ENCODE data around the gene UTP25. TPM values are rescaled to one million over a fixed set of nuclear protein-coding genes. Genes with fewer than 3 reads are reported as not detected.

UTP25 gene
- total and polyA plus RNA-seq, 2 of the 4 experiments (the other 2 are of a cell fraction) = 7.1 to 17.4 TPM

DNA sequence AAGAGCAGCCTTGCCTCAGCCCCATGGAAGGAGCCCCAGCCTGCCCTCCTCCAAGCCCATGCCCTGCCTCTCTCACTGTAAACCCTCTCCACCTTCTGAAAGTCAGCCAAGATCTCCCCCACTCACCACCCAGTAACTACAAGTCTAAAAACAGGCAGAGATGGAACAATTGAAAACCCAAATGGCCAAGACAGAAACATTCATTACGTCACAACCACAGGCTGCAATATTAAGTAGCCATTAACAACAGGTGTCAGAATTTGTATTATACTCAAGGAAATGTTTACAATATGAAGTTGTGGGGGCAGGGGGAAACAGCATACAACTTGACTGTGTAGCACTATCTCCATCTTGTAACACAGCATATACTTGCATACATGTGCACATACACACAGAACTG, 24.2 kb upstream of the UTP25 start:
- no TSS peak for BruUV-seq (replicated peaks)
- intact Hi-C loops (cut with micrococcal nuclease) = no loop called here
- no peak overlapping the region for H3K56ac ChIP-seq (ENCODE audit: extremely low read depth, insufficient read depth, low read length)

More for the DNA sequence above, 24.2 kb upstream of the UTP25 start:
- no peak overlapping the region for H2BK120ac ChIP-seq (ENCODE audit: low read depth, low read length)
- in situ Hi-C loops (cut with MboI; ENCODE audit: low sequenced_read_pairs) = no loop called here
- no peak overlapping the region for H2AFZ ChIP-seq (replicated peaks; ENCODE audit: low read length, poor library complexity)
- H4K20me1 ChIP-seq (ENCODE audit: insufficient read depth, low read length) = no peaks in the 10 kb centered on the region
- H3K9me1 ChIP-seq (ENCODE audit: insufficient read depth, low read length) = peaks cover 3% of the 10 kb centered on the region; the same call in 1 of the 2 replicates
- no peak for TF ChIP-seq MXI1 (IDR thresholded peaks at IDR 0.05; ENCODE audit: borderline replicate concordance, low read depth, low read length)
- TF ChIP-seq, protein P1, sequence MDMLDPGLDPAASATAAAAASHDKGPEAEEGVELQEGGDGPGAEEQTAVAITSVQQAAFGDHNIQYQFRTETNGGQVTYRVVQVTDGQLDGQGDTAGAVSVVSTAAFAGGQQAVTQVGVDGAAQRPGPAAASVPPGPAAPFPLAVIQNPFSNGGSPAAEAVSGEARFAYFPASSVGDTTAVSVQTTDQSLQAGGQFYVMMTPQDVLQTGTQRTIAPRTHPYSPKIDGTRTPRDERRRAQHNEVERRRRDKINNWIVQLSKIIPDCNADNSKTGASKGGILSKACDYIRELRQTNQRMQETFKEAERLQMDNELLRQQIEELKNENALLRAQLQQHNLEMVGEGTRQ (IDR thresholded peaks at IDR 0.05; ENCODE audit: low read depth, low read length) = no peak
- no peak for TF ChIP-seq BHLHE40 (IDR thresholded peaks at IDR 0.05; ENCODE audit: low read depth, low read length)
- TF ChIP-seq SMC3 (IDR thresholded peaks at IDR 0.05; ENCODE audit: low read depth, low read length) = no peak
- no peak for TF ChIP-seq RAD21 (IDR thresholded peaks at IDR 0.05; ENCODE audit: low read length)
- TF ChIP-seq RCOR1 (IDR thresholded peaks at IDR 0.05; ENCODE audit: insufficient replicate concordance, low read length) = no peak
- TF ChIP-seq ELK1 (IDR thresholded peaks at IDR 0.05; ENCODE audit: borderline replicate concordance, low read depth, low read length) = no peak
- TF ChIP-seq MAFK (IDR thresholded peaks at IDR 0.05; ENCODE audit: low read depth, low read length) = no peak
- TF ChIP-seq MAZ (IDR thresholded peaks at IDR 0.05; ENCODE audit: borderline replicate concordance, low read depth, low read length) = no peak
- TF ChIP-seq CEBPB (IDR thresholded peaks at IDR 0.05; ENCODE audit: low read depth, low read length) = no peak
- TF ChIP-seq CTCF (conservative IDR thresholded peaks at IDR 0.05; ENCODE audit: low read depth, low read length) = no peak
- no peak for TF ChIP-seq RFX5 (IDR thresholded peaks at IDR 0.05; ENCODE audit: low read depth, low read length)
- no peak for TF ChIP-seq FOS (IDR thresholded peaks at IDR 0.05; ENCODE audit: low read depth, low read length)
- TF ChIP-seq POLR2A (IDR thresholded peaks at IDR 0.05; ENCODE audit: low read depth, low read length) = no peak
- TF ChIP-seq CHD1 (IDR thresholded peaks at IDR 0.05; ENCODE audit: low read depth, low read length) = no peak
- TF ChIP-seq NFE2L2 (IDR thresholded peaks at IDR 0.05; ENCODE audit: low read depth, low read length) = no peak
- H3K79me1 ChIP-seq (ENCODE audit: low read depth in 1 of 2, low read length in 2 of 2) = no peaks in the 10 kb centered on the region
- H3K27me3 ChIP-seq (ENCODE audit: control insufficient read depth, insufficient read depth, low read length) = peaks cover 2% of the 10 kb centered on the region
- DNase-seq = no peak
- WGBS, 2 experiments (ENCODE audit: extremely low coverage in 2 of 2, insufficient read length in 1 of 2) = no CpG with 5 or more reads among the region's 1 CpG
- ATAC-seq (ENCODE audit: low read depth) = no peak
- no peak overlapping the region for H3K4ac ChIP-seq (ENCODE audit: low read depth, low read length)
- no peak overlapping the region for H3K14ac ChIP-seq (replicated peaks; ENCODE audit: low read depth, low read length)
- no peak overlapping the region for H3K4me2 ChIP-seq (ENCODE audit: low read depth, low read length)
- no peak overlapping the region for H4K8ac ChIP-seq (ENCODE audit: low read depth in 2 of 2, low read length in 2 of 2)
- H3K27ac ChIP-seq (ENCODE audit: insufficient read depth, low read length) = no peak overlapping the region
- H3K4me1 ChIP-seq (ENCODE audit: control insufficient read depth, insufficient read depth, low read length) = peaks cover 5% of the 10 kb centered on the region; the same call in 1 of the 2 replicates
- H3K18ac ChIP-seq (ENCODE audit: low read depth, low read length) = no peak overlapping the region
- no peak overlapping the region for H2BK5ac ChIP-seq (ENCODE audit: low read depth, low read length, poor library complexity, severe bottlenecking)
- dilution Hi-C loops (cut with HindIII; ENCODE audit: low sequenced_read_pairs, unreplicated experiment) = loop anchor here (25.0 kb wide), 1 partner anchor 184 kb away; no protein-coding TSS in a partner anchor
- no peak overlapping the region for H2BK15ac ChIP-seq (ENCODE audit: low read depth, low read length)
- ChIA-PET CTCF (no interaction called here), POLR2A (ENCODE audit: unreplicated experiment) (no interaction called here)
- no peaks in the 10 kb centered on the region for H3K36me3 ChIP-seq (ENCODE audit: control insufficient read depth, insufficient read depth, low read length)
- H2BK20ac ChIP-seq (ENCODE audit: low read depth, low read length) = no peak overlapping the region
- H4K91ac ChIP-seq (ENCODE audit: insufficient read depth, low read depth, low read length) = no peak overlapping the region
- H3K9me3 ChIP-seq (ENCODE audit: control insufficient read depth, insufficient read depth, low read length) = no peaks in the 10 kb centered on the region
- no peak overlapping the region for H3K9ac ChIP-seq (ENCODE audit: low read depth, low read length)
- H2AK5ac ChIP-seq (ENCODE audit: low read depth, low read length) = no peak overlapping the region
- H2AK9ac ChIP-seq (replicated peaks; ENCODE audit: low read depth, low read length, poor library complexity) = no peak overlapping the region
- H3K4me3 ChIP-seq (ENCODE audit: insufficient read depth, low read depth, low read length) = no peak overlapping the region
- H4K5ac ChIP-seq (ENCODE audit: low read depth, low read length) = no peak overlapping the region
- no peak overlapping the region for H3K23ac ChIP-seq (ENCODE audit: low read depth, low read length)
